NCI-H2029 (cell line): ENCODE measurements around the gene RAE1.

Source experiments
- DNase-seq: peaks from one replicate; lab custom pipeline; 2025; lab: John Stamatoyannopoulos, UW

Gene RAE1, protein sequence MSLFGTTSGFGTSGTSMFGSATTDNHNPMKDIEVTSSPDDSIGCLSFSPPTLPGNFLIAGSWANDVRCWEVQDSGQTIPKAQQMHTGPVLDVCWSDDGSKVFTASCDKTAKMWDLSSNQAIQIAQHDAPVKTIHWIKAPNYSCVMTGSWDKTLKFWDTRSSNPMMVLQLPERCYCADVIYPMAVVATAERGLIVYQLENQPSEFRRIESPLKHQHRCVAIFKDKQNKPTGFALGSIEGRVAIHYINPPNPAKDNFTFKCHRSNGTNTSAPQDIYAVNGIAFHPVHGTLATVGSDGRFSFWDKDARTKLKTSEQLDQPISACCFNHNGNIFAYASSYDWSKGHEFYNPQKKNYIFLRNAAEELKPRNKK

DNA sequence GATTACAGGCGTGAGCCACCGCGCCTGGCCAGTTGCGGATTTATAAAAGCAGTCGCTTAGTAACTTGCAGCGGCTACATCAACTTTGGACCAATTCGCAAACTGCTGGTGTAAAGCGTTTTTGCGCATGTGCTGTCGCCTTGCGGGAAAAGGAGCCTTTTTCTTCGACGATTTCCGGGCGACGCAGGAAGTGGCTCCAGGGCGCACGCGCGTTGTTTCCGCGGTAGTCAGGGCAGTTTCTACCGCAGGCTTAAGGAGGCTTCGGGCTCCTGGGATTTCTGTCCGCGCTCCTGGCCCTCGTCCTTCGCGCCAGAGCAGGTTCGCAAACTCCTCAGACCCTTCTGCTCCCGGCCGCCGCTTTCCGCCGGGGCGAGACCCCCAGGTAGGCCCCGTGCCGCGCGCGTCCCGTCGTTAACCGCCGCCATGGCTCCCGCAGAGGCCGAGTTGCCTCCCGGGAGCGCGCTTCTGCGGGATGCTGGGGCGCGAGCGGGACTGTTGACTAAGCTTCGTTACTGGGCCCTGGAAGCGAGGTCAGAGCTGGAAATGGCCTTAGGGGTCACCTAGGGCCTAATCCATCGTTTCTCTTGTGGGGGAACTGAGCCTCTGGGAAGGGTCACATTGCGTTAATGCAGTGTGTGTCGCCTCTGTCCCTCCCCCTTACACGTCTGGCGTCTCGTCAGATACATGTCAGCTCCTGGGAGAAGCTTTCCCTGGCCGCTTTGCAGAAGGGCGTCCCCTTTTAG lies at the start of gene RAE1:
TSS of gene RAE1 (plus strand) at position 214 of the 742 bp plus-strand sequence. CDS start 2,784 bp downstream, outside the sequence.
- DNase-seq = peak; percentile 92

DNA sequence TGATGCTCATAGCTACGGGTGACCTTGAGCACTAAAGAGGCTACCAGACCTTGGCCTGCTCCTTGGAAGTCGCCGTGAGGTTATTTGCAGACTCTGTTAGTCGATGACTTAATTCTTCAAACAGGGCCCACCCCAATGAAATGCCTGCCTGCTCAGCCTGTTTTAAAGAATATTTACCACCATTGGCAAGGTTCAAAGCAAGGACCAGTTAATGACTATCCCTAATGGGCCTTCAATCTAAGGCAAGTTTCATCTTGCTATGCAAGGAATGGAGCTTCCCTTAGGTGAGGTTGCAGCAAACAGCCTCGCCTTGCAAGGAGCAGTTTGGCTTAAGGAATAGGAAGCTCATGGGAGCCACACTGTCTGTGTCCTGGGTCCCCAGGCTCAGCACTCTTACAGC lies 44.3 kb upstream of the RAE1 start:
- no peak for DNase-seq

DNA sequence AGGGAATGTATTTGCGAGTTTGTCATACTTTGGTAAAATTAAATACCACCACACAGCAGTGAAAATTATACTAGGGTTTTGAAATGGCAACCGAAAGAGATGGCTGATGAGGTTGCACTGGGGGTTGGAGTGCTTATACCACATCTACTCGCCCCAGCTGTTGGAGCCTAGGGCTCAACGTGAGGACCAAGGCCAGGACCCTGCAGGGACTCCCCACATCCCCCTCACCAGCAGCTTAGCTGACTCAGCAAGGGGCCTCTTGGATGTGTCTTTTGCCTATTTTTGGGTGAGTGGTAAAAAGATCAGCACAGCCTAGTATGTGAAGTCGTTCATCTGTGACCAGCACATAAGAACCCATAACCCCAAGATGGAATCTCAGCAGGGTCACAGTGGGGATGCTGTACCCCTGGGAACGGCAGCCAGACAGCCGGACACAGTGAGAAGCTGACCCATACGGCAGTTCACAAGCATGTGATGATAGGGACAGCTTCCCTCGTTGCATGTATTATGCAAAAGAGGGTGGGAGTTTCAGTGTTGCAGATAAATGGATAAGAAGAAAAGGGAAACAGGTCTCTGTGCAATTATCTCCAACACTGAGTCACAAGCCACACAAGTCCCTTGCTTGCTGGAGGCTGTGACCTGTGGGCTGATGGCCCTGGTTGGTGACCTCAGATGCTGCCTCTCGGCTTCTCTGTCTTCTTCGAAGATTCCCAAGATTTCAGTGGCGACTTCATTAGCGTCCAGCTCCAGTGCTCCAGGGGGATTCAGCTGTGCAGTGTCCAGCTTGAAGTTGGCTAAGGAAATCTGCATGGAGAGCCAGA lies 42.4 kb upstream of the RAE1 start:
- no peak for DNase-seq

DNA sequence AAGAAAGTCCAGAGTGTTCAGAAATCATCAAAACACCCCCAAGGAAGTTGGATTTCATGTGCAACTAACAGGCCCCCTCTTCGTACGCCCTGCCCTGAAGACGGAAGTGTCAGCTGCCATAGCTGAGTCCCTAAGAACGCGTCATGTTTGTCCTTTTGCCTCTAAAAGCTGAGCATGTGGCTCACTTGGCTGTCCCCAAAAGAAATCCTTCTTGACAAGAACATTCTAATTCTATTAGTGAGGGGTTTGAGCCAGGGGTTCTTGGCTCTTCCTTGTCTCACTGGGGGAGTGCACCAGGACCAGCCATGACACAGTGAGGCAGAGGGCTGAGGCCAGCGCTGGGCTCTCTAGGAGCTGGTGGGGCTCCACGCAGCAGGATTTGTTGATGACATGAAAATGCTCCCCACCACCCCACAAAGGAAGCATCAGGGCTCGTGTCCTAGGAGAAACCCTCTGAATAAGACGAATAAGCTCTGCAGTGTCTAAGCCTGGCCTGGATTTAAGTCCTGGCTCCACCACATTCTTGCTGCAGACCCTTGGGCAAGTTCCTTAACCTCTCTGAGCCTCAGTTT lies 41.4 kb upstream of the RAE1 start:
- DNase-seq = no peak

DNA sequence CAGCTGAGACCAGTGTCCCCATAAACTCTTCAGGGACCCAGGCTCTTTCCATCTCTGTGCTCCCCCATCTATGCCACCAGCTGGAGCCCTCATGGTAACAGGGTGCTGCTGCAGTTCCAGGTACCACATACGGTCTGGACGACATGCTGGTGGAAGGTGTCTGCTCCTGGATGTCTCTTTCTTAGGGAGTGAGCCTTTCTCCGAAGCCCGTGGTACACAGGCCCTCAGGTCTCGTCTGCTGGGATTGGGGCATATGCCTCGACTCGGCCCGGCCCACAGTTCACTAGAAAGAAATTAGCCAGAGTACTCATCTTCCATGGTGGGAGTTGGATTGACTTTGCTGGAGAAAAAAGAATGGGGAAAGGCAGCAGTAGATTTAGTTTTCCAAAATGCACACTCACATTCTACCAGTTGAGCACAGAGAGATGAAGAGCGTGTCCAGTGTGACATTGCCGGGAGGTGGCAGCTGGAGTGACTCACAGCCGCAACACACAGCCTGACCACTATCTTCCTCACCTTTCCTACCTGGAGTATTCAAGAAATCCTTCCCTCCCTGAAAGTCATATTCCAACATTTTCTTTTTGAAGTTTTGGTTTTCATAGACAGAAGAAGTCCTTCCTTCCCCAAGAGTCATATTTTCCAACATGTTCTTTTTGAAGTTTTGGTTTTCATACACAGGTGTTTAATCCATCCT lies 40.1 kb upstream of the RAE1 start:
- DNase-seq = no peak

DNA sequence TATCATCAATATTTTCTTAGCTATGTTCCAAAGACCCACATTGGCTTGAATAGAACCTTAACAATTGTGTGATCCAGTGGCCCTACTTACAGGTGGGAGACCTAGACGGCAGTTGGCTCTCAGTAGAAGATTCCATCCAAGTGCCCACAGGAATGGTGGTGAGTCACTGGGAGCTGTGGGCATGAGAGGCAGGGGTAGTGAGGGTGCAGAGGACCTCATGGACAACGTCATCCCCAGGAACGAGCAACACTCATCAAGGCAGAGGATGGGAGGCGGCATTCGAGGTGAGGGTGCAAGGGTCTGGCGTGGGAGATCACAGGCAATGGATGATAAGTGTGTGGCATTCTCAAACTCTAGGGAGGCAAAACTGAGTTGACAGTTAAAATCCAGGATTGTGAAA lies 38.9 kb upstream of the RAE1 start:
- no peak for DNase-seq

DNA sequence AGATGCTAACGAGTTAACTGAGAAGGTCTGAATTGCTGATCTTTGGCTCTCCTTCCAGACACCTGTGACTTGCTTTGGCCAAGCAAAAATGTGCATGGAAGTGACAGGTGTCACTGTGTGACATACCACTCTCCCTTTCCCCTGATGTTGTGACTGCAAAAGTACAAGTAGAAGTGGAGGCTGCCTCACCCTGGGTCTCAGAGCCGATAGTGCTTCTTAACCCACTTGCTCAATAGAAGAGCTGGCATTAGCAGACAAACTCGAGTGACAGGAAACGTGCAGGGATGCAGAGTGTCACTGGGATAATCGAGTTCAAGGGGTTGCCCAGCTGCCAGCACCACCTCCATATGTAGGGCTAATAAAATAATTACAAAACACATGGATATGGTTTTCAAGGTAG lies 37.8 kb upstream of the RAE1 start:
- DNase-seq = no peak

DNA sequence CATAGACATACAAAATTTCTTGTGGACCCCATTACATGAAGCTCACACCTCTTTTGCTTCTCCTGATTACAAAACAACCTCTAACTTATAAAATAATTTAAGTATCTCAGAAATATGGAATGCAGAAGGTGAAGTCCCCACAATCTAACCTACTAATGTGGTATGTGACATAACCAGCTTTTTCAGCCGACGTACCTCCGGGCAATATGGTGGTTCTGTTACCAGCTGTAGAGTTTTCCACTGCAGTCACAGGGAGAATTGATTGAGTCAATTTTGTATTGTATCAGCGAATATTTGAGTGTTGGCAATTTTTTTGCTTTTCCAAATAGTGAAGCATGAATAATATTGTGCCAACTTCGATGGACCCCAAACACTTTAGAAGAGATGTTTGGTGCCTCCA lies 37.1 kb upstream of the RAE1 start:
- DNase-seq = no peak

DNA sequence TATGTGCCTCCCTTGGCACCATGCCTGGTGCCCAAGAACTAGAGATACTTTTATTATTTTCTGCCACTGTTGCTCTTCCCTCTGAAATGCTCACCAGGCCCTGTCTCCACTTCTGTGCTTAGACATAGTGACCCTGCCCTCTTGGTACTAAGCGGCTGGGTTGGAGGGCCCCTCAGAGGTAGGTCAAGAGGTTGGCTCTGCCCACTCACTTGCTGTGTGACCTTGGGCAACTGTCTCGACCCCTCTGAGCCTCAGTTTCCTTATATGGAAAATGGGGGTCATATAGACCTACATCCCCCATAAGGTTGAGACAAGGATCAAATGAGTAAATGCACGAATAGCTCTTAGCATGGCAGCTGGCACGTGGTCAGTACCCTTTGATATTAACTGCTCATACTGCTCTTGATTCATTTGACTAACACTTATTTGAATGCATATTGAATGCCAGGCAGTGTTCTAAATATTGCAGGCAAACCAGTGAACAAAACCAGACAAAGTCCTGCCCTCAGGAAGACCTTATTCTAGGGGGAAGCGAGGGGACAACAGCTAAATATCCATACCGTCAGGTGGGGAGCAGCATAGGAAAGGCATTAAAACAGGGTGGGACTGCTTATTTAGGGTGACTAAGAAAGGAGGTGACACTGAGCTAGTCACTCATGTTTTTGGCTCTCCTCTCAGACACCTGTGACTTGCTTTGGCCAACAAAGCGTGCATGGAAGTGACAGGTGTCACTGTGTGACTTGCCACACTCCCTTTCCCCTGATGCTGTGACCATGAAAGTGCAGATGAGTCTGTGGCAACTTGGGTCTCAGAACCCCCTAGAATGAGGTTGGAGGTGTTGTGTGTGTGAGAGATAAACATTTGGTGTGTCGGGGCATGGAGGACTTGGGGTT lies 35.7 kb upstream of the RAE1 start:
- no peak for DNase-seq

DNA sequence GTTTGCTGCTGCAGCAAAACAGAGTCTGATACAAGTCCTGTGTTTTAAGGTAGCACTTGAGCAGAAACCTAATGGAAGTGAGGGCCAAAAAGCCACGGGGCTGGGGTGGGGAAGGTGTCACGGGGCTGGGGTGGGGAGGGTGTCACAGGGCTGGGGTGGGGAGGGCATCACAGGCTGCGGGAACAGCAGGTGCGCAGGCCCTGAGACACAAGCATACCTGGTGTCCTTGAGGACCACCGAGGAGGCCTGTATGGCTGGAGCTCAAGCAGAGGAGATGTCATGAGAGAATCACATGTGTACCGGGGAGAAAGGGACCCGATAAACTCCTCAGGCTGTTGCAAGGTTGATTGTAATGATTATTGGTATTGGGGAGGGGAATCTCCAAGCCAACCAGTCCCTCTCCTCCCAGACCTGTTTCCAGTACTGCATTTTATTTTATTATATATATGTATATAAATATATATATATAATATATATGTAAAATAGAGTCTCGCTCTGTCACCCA lies 35.0 kb upstream of the RAE1 start:
- no peak for DNase-seq

DNA sequence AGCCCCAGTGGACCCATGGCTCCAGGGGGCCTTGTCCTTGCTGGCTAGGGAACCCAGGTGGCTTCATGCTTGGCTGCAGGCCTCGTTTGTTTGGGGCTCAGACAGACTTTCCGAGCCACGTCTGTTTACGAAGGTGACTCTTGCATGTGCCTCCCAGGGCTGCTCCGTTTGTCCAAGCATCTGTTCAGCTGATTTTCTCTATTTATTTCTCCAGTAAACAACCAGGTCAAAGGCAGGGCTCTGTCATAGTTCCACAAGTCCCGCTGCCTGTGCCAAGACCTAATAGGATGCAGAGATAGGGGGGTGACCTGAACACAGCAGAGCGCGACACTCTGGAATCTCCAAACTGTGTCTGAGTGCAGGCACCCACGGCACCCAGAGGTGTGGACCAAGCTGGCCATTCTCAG lies 34.3 kb upstream of the RAE1 start:
- DNase-seq = no peak

DNA sequence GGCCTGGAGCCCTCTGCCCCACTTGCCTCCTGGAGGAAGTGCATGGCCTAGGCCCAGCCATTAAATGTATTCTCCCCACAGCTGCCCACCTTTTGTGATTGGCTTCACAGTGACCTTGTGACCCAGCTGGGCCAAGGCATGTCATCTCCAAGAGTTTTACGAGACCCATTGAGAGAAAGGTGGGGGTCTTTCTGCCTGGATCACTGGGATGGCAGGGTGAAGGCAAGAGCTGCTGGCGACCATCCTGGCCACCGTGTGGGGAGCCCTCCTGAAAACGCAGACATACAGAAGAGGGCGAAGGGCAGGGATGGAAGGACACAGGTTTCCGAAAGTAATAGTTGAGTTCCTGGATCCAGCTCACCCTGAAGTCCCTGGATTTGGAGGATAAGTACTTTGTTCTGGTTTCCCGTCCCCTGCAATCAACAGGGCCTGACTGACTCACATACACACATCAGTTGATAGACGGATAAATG lies 33.7 kb upstream of the RAE1 start:
- no peak for DNase-seq

DNA sequence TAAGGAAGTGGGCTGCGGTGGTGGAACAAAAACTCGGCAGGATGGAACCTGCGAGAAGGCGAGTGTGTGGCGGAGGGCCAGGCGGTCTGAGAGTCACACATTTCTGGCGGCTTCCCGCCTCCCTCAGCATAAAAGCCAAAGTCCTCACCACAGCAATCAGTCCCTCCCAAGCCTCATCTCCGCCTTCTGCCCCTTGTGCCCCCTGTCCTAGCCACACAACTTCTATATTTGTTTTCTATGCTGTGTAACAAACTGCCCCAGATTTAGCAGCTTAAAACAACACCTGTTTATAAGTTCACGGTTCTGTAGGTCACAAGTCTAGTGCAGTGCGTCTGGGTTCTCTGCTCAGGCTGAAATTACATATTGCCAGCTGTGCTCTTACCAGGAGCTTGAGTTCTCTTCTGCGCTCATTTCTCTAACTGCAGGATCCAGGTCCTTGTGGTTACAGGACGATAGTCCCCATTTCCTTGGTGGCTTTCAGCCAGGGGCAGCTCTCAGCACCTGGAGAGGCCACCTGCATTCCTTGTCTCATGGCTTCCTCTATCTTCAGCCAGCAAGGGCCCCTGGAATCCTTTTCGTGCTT lies 33.2 kb upstream of the RAE1 start:
- DNase-seq = no peak

DNA sequence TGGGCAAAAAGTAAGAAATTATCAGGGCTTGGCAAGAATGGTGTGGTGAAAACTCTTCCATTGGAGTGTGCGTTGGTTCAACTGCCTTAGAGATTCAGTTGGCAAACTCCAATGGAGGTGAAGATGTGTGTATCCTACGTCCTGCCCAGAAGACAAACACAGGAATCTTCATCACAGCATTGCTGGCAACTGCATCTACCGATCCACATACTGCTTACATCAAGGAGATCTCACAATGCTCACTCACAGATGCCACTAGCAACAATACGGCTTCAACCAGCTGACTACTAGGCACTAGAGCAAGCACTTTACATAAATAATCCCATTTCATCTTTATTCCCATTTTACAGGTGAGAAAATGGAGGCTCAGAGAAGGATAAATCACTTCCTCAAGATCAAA lies 31.5 kb upstream of the RAE1 start:
- DNase-seq = no peak

DNA sequence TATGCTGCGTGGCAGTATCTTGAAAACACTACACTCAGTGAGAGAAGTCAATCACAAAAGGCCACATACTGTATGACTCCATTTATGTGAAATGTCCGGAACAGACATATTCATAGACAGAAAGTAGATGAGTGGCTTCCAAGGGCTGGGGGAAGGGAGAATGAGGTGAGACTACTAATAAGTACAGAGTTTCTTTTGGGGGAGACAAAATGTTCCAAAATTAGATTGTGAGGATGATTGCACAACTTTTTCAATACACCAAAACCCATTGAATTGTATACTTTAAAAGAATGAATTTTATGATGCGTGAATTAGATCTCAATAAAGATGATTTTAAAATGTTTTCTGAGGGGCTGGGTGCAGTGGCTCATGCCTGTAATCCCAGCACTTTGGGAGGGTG lies 30.7 kb upstream of the RAE1 start:
- no peak for DNase-seq

DNA sequence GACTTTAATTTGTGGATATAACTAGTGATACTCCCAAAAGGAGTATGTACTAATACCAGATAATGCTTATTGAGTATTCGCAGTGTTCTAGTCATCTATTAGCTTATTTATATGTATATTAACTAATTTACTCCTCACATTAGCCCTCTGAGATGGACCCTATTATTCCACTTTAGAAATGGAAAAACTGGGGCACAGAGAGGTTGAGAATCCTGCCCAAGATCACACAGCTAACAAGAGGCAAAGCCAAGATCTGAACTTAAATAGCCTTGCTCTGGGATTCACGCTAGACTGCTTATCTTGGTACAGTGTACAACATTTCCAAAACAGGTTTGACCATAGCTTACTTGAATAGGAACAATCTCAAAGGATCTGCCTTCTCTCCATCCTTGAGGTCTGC lies 29.9 kb upstream of the RAE1 start:
- no peak for DNase-seq

DNA sequence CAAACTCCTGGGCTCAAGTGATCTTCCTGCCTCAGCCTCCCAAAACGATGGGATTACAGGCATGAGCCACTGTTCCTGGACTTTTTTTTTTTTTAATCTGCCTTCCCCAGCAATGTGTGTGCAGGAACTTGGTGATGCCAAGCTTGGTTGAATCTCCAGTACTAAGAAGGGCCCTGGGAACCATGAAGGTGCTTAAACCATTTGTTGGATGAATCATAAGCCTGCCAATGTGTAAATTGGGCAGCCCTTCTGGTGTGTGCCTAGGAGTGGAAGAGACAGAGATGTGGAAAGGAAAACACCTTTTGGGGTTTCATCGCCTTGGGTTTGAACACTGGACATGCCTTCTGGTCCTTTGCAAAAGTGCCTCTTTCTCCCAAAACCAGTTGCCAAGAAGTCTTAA lies 28.6 kb upstream of the RAE1 start:
- DNase-seq = no peak

DNA sequence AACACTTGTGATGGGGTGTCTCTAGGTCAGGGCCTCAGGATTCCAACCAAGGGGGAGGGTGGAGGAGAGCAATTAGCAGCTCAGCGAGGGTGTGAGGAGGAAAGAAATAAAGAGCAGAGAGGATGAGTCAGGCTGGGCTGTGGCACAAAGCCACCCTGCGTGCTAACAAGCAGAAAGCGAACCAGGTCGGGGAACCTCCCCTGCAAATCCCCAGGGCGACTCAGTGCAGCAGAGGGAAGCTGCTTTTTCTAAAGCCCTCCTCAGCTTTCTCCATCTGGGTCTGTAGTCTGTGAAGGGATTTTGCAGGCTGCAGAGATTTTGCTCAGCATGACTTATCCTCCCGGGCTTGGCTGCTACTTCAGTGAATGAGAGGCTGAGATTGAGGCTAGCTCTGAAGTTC lies 28.0 kb upstream of the RAE1 start:
- DNase-seq = no peak

DNA sequence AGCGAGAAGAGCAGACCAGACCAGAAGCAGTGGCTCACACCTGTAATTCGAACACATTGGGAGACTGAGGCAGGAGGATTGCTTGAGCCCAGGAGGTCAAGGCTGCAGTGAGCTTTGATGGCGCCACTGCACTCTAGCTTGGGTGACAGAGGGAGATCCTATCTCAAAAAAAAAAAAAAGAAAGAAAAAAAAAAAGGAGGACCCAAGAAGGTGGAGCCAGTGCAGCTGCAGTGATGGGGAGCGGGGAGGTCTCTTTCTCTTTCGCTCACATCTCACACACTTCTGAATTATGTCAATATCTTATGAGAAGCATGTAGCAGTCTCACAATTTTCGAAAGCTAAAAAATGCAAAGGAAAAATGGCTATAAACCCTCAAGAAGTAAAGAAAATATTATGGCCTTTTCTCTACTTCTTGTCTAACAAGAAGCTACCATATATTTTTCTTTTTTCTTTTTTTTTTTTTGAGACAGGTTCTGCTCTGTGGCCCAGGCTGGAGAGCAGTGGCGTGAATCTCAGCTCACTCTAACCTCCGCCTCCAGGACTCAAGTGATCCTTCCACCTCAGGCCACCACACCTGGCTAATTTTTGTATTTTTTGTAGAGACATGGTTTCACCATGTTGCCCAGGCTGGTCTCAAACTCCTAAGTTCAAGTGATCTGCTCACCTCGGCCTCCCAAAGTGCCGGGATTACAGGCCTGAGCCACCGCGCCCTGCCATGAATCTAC lies 25.3 kb upstream of the RAE1 start:
- no peak for DNase-seq
